Keratinocyte (primary cell): ENCODE results near the gene FBLN7. TPM values are rescaled to one million over a fixed set of nuclear protein-coding genes. Genes with fewer than 3 reads are reported as not detected.

Experiments
- DNase-seq: peaks from one replicate; pipeline ENCODE4 v3.0.0-alpha.2; 2011; ENCODE audit warnings: low read depth, missing footprints, low spot score
- FAIRE-seq: peaks from 2 replicates; lab custom pipeline; 2011; peaks lifted over from hg19 to GRCh38; lab: Jason Lieb, UNC
- H2AFZ ChIP-seq: 2 replicates; pipeline ENCODE4 v1.6.0; 2012; ENCODE audit warnings: low read length, control low read depth, inconsistent platforms; ENCODE audit not compliant: control insufficient read depth
- H3K27ac ChIP-seq: 2 replicates; pipeline ENCODE4 v1.5.1; 2011; ENCODE audit warnings: low read length; ENCODE audit not compliant: control insufficient read depth, insufficient read depth
- H3K27me3 ChIP-seq: 3 replicates; pipeline ENCODE4 v1.6.0; 2011; ENCODE audit warnings: low read length; ENCODE audit not compliant: control insufficient read depth, insufficient read depth; ENCODE audit errors: extremely low read depth
- H3K36me3 ChIP-seq, 2 experiments: 2 replicates in 1 of 2; 3 replicates in 1 of 2; pipeline ENCODE4 v1.5.1; 2011; ENCODE audit warnings: low read length in 2 of 2, mild to moderate bottlenecking in 1 of 2; ENCODE audit not compliant: control insufficient read depth in 2 of 2, insufficient read depth in 2 of 2; ENCODE audit errors: extremely low read depth in 1 of 2
- H3K4me1 ChIP-seq: 3 replicates; pipeline ENCODE4 v1.5.1; 2011; ENCODE audit warnings: low read length; ENCODE audit not compliant: control insufficient read depth, insufficient read depth; ENCODE audit errors: extremely low read depth
- H3K4me2 ChIP-seq: 3 replicates; pipeline ENCODE4 v1.6.0; 2011; ENCODE audit warnings: low read depth, low read length; ENCODE audit not compliant: control insufficient read depth, insufficient read depth; ENCODE audit errors: extremely low read depth
- H3K4me3 ChIP-seq, 3 experiments: fragments of 200-600 bp in 1 of 3; sonication (generic) in 1 of 3; 2 replicates in 2 of 3; 3 replicates in 1 of 3; pipeline ENCODE4 v1.5.1; 2011 to 2016; ENCODE audit warnings: low read length in 3 of 3, mild to moderate bottlenecking in 3 of 3, control low read depth in 2 of 3, inconsistent platforms in 1 of 3, low read depth in 1 of 3, mixed read lengths in 1 of 3, mixed run types in 1 of 3, moderate library complexity in 1 of 3; ENCODE audit not compliant: control insufficient read depth in 2 of 3, insufficient read depth in 2 of 3; ENCODE audit errors: extremely low read depth in 1 of 3
- H3K79me2 ChIP-seq: 2 replicates; pipeline ENCODE4 v1.6.0; 2012; ENCODE audit warnings: low read length; ENCODE audit not compliant: control insufficient read depth, insufficient read depth
- H3K9ac ChIP-seq: 3 replicates; pipeline ENCODE4 v1.6.0; 2011; ENCODE audit warnings: low read length; ENCODE audit not compliant: control insufficient read depth, insufficient read depth; ENCODE audit errors: extremely low read depth
- H3K9me1 ChIP-seq: 3 replicates; pipeline ENCODE4 v1.6.0; 2011; ENCODE audit warnings: low read length; ENCODE audit not compliant: control insufficient read depth, insufficient read depth; ENCODE audit errors: extremely low read depth
- H3K9me3 ChIP-seq: 2 replicates; pipeline ENCODE4 v1.5.1; 2012; ENCODE audit warnings: low read depth, low read length; ENCODE audit not compliant: control insufficient read depth
- H4K20me1 ChIP-seq: 3 replicates; pipeline ENCODE4 v1.6.0; 2011; ENCODE audit warnings: low read length; ENCODE audit not compliant: control insufficient read depth, insufficient read depth; ENCODE audit errors: extremely low read depth
- EZH2 ChIP-seq: IDR thresholded peaks from one replicate; pipeline ENCODE4 v1.6.1; 2012; ENCODE audit warnings: inconsistent platforms, mild to moderate bottlenecking, low read length, moderate library complexity
- dilution Hi-C: fragments of 300-500 bp; cut with MboI; formaldehyde crosslinking; loops from one replicate; pipeline ENCODE4 v1.7.0; 2020; ENCODE audit warnings: low sequenced_read_pairs; ENCODE audit not compliant: extremely low pct_ligation_motif_present
- polyA plus RNA-seq, 5 experiments: library from polyadenylated mRNA; depleted of rRNA in 3 of 5; stranded (reverse) in 3 of 5; stranded (forward) in 1 of 5; unstranded in 1 of 5; fragments of >200 nt; gene quantifications; 1 replicate in 1 of 5; 2 replicates in 3 of 5; 3 replicates in 1 of 5; pipeline versions ENCODE4 v1.2.1 to v1.2.3, GENCODE V29; 2011 to 2012; ENCODE audit warnings: missing spikeins in 2 of 5, low read depth in 1 of 5, low replicate concordance in 1 of 5
- TF ChIP-seq, protein P1 (sequence below), 3 experiments: IDR thresholded peaks in 1 of 3; conservative IDR thresholded peaks in 1 of 3; optimal IDR thresholded peaks in 1 of 3; 2 replicates in 2 of 3; 3 replicates in 1 of 3; pipeline versions ENCODE3 to v1.5.1; 2011; ENCODE audit warnings: low read length in 3 of 3, mild to moderate bottlenecking in 3 of 3, moderate library complexity in 2 of 3, control low read depth in 1 of 3, inconsistent platforms in 1 of 3; ENCODE audit not compliant: insufficient read depth in 2 of 3; ENCODE audit errors: extremely low read depth in 1 of 3

FBLN7 gene
- polyA plus RNA-seq, 1 donor (not counting 4 experiments of a cell fraction or from before 2014, with no cell fraction given), result not detected

- no peak for TF ChIP-seq EZH2
- TF ChIP-seq, protein P1, sequence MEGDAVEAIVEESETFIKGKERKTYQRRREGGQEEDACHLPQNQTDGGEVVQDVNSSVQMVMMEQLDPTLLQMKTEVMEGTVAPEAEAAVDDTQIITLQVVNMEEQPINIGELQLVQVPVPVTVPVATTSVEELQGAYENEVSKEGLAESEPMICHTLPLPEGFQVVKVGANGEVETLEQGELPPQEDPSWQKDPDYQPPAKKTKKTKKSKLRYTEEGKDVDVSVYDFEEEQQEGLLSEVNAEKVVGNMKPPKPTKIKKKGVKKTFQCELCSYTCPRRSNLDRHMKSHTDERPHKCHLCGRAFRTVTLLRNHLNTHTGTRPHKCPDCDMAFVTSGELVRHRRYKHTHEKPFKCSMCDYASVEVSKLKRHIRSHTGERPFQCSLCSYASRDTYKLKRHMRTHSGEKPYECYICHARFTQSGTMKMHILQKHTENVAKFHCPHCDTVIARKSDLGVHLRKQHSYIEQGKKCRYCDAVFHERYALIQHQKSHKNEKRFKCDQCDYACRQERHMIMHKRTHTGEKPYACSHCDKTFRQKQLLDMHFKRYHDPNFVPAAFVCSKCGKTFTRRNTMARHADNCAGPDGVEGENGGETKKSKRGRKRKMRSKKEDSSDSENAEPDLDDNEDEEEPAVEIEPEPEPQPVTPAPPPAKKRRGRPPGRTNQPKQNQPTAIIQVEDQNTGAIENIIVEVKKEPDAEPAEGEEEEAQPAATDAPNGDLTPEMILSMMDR (optimal IDR thresholded peaks at IDR 0.05 in 1 of 3, IDR thresholded peaks at IDR 0.05 in 1 of 3, conservative IDR thresholded peaks at IDR 0.05 in 1 of 3; ENCODE audit: extremely low read depth in 1 of 3, insufficient read depth in 2 of 3, low read length in 3 of 3), result no peak
- Histone ChIP-seq H3K36me3 (no peaks in the 10 kb centered on the region), H4K20me1 (no peaks in the 10 kb centered on the region), H3K27me3 (peaks cover 6% of the 10 kb centered on the region), H3K9me1 (no peaks in the 10 kb centered on the region), H2AFZ (no peak overlapping the region), H3K4me1 (no peaks in the 10 kb centered on the region), H3K4me2 (no peak overlapping the region), H3K9me3 (no peaks in the 10 kb centered on the region), H3K27ac (no peak overlapping the region), H3K79me2 (no peaks in the 10 kb centered on the region), H3K9ac (no peak overlapping the region), H3K4me3 (no peak overlapping the region)
- no peak for DNase-seq
- dilution Hi-C loops, result no loop called here
- no peak for FAIRE-seq
Observed at GRCh38 chr2:112157472-112157871, 19.3 kb downstream of the FBLN7 start.

GRCh38 chr2:112159454-112159921, 21.3 kb downstream of the FBLN7 start:
- H3K9me1 ChIP-seq, result no peaks in the 10 kb centered on the region
- no peaks in the 10 kb centered on the region for H3K4me1 ChIP-seq
- dilution Hi-C loops, result no loop called here
- no peak overlapping the region for H3K4me3 ChIP-seq
- H3K36me3 ChIP-seq, result no peaks in the 10 kb centered on the region
- H2AFZ ChIP-seq, result no peak overlapping the region
- no peak overlapping the region for H3K4me2 ChIP-seq
- DNase-seq (no peak), FAIRE-seq (no peak)
- no peak overlapping the region for H3K9ac ChIP-seq
- no peak overlapping the region for H3K27ac ChIP-seq
- TF ChIP-seq, protein P1 (optimal IDR thresholded peaks at IDR 0.05 in 1 of 3, IDR thresholded peaks at IDR 0.05 in 1 of 3, conservative IDR thresholded peaks at IDR 0.05 in 1 of 3; ENCODE audit: extremely low read depth in 1 of 3, insufficient read depth in 2 of 3, low read length in 3 of 3), result no peak
- no peak for TF ChIP-seq EZH2
- H4K20me1 ChIP-seq, result no peaks in the 10 kb centered on the region
- H3K79me2 ChIP-seq, result no peaks in the 10 kb centered on the region
- H3K9me3 ChIP-seq, result no peaks in the 10 kb centered on the region
- peaks cover 6% of the 10 kb centered on the region for H3K27me3 ChIP-seq
